GM20000 (cell line): Measurements from ENCODE around the gene CDC40.

Experiments used
- DNase-seq: peaks from one replicate; pipeline ENCODE4 v3.0.0; 2012; ENCODE audit warnings: low spot score
- TF ChIP-seq, protein P1 (sequence below): IDR thresholded peaks from 2 replicates; pipeline ENCODE4 v1.5.1; 2012; ENCODE audit warnings: mild to moderate bottlenecking, control low read depth; ENCODE audit errors: extremely low read depth, missing control alignments

CDC40 gene

GRCh38 chr6:110207652-110208051, 27.4 kb downstream of the CDC40 start:
- TF ChIP-seq, protein P1, sequence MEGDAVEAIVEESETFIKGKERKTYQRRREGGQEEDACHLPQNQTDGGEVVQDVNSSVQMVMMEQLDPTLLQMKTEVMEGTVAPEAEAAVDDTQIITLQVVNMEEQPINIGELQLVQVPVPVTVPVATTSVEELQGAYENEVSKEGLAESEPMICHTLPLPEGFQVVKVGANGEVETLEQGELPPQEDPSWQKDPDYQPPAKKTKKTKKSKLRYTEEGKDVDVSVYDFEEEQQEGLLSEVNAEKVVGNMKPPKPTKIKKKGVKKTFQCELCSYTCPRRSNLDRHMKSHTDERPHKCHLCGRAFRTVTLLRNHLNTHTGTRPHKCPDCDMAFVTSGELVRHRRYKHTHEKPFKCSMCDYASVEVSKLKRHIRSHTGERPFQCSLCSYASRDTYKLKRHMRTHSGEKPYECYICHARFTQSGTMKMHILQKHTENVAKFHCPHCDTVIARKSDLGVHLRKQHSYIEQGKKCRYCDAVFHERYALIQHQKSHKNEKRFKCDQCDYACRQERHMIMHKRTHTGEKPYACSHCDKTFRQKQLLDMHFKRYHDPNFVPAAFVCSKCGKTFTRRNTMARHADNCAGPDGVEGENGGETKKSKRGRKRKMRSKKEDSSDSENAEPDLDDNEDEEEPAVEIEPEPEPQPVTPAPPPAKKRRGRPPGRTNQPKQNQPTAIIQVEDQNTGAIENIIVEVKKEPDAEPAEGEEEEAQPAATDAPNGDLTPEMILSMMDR = no peak
- no peak for DNase-seq

- TF ChIP-seq, protein P1 = no peak
- no peak for DNase-seq
These were observed 31.5 kb downstream of the CDC40 start for GRCh38 chr6:110211753-110212152.

GRCh38 chr6:110214338-110214737, 34.1 kb downstream of the CDC40 start:
- DNase-seq = no peak
- TF ChIP-seq, protein P1 = no peak

GRCh38 chr6:110216140-110216539, 35.9 kb downstream of the CDC40 start:
- no peak for DNase-seq
- TF ChIP-seq, protein P1 = no peak

GRCh38 chr6:110217266-110217665, 37.0 kb downstream of the CDC40 start:
- DNase-seq = no peak
- TF ChIP-seq, protein P1 = no peak

DNA sequence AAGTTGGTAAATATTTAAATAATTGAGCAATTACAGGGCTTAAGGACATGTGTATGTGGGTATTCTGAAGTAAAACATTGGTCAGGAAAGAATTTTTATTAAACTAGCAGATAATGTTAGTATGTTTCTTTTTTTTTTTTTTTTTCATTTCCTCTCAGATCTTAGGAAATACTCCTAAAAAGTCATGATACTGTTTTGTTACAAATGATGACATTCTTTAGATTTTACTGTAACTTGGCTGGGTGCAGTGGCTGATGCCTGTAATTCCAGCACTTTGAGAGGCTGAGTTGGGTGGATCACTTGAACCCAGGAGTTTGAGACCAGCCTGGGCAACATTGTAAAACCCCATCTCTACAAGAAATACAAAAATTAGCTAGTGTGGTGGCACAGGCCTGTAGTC, 41.5 kb downstream of the CDC40 start:
- TF ChIP-seq, protein P1 = no peak
- DNase-seq = no peak

DNA sequence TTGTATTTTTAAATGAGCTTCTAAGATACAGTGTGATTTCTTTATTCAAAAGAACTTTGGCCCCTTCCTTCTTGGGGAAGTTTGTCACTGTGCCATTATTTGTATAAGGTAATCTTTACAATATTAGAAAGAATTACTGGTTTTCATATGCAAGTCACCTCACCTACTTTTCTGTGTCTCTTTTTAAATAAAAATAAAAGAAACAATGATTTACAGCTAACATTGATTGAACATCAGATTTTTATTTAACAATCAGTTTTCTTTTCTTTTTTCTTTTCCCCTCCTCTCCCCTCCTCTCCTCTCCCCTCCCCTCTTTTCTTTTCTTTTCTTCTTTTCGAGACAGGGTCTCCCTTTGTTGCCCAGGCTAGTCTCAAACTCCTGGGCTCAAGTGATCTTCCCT, 46.0 kb downstream of the CDC40 start:
- TF ChIP-seq, protein P1 = no peak
- DNase-seq = no peak

GRCh38 chr6:110232450-110232849, 52.2 kb downstream of the CDC40 start:
- TF ChIP-seq, protein P1 = no peak
- DNase-seq = no peak
